Astrocyte (in vitro differentiated cells and primary cell): ENCODE results near the gene TMBIM1. TPM values are rescaled to one million over a fixed set of nuclear protein-coding genes. Genes with fewer than 3 reads are reported as not detected.

Experiments
- DNase-seq: peaks from one replicate; pipeline ENCODE4 v3.0.0-alpha.2; 2010; ENCODE audit warnings: low read depth
- FAIRE-seq: peaks from 2 replicates; lab custom pipeline; 2011; peaks lifted over from hg19 to GRCh38; lab: Jason Lieb, UNC
- H2AFZ ChIP-seq: 2 replicates; pipeline ENCODE4 v1.6.0; 2012; ENCODE audit warnings: low read depth, low read length, inconsistent platforms
- H3K27ac ChIP-seq: 2 replicates; pipeline ENCODE4 v1.5.1; 2011; ENCODE audit warnings: low read depth, low read length, inconsistent platforms
- H3K27me3 ChIP-seq: 2 replicates; pipeline ENCODE4 v1.6.0; 2011; ENCODE audit warnings: low read length, inconsistent platforms; ENCODE audit not compliant: insufficient read depth
- H3K36me3 ChIP-seq: 2 replicates; pipeline ENCODE4 v1.5.1; 2011; ENCODE audit warnings: low read length, inconsistent platforms; ENCODE audit not compliant: insufficient read depth
- H3K4me1 ChIP-seq: 2 replicates; pipeline ENCODE4 v1.5.1; 2011; ENCODE audit warnings: low read length, inconsistent platforms; ENCODE audit not compliant: insufficient read depth
- H3K4me2 ChIP-seq: 2 replicates; pipeline ENCODE4 v1.6.0; 2012; ENCODE audit warnings: low read length, inconsistent platforms
- H3K4me3 ChIP-seq: 2 replicates; pipeline ENCODE4 v1.5.1; 2011; ENCODE audit warnings: low read depth, mild to moderate bottlenecking, low read length, inconsistent platforms; ENCODE audit not compliant: insufficient read depth
- H3K79me2 ChIP-seq: 2 replicates; pipeline ENCODE4 v1.6.0; 2012; ENCODE audit warnings: mild to moderate bottlenecking, low read length, inconsistent platforms; ENCODE audit not compliant: insufficient read depth
- H3K9ac ChIP-seq: 2 replicates; pipeline ENCODE4 v1.6.0; 2012; ENCODE audit warnings: mild to moderate bottlenecking, low read length, inconsistent platforms
- H3K9me3 ChIP-seq: 2 replicates; pipeline ENCODE4 v1.5.1; 2012; ENCODE audit warnings: low read depth, mild to moderate bottlenecking, low read length, inconsistent platforms; ENCODE audit not compliant: insufficient read depth
- H4K20me1 ChIP-seq: 2 replicates; pipeline ENCODE4 v1.6.0; 2012; ENCODE audit warnings: low read length, inconsistent platforms; ENCODE audit not compliant: insufficient read depth
- H3K27ac Mint-ChIP-seq: one replicate; pipeline ENCODE4 v1.8.0; 2021; ENCODE audit warnings: mild to moderate bottlenecking, mixed read lengths; ENCODE audit not compliant: unreplicated experiment
- H3K27me3 Mint-ChIP-seq: one replicate; pipeline ENCODE4 v1.8.0; 2021; ENCODE audit warnings: low read depth, mixed read lengths; ENCODE audit not compliant: unreplicated experiment
- H3K36me3 Mint-ChIP-seq: one replicate; pipeline ENCODE4 v1.8.0; 2021; ENCODE audit warnings: low read depth, mixed read lengths; ENCODE audit not compliant: unreplicated experiment
- H3K4me1 Mint-ChIP-seq: one replicate; pipeline ENCODE4 v1.8.0; 2021; ENCODE audit warnings: low read depth, mixed read lengths; ENCODE audit not compliant: unreplicated experiment
- H3K4me3 Mint-ChIP-seq: one replicate; pipeline ENCODE4 v1.8.0; 2021; ENCODE audit warnings: mild to moderate bottlenecking, moderate library complexity, mixed read lengths; ENCODE audit not compliant: unreplicated experiment
- H3K9me3 Mint-ChIP-seq: one replicate; pipeline ENCODE4 v1.8.0; 2021; ENCODE audit warnings: mild to moderate bottlenecking, mixed read lengths; ENCODE audit not compliant: unreplicated experiment
- CTCF ChIP-seq: IDR thresholded peaks from 2 replicates; pipeline ENCODE4 v1.5.1; 2011; ENCODE audit warnings: low read depth, mild to moderate bottlenecking, inconsistent platforms, low read length, moderate library complexity; ENCODE audit not compliant: insufficient read depth
- EZH2 ChIP-seq: IDR thresholded peaks from 2 replicates; pipeline ENCODE4 v1.6.1; 2012; ENCODE audit warnings: mild to moderate bottlenecking, low read length, inconsistent platforms; ENCODE audit not compliant: insufficient read depth
- total RNA-seq: library from RNA; stranded (reverse); gene quantifications from 2 replicates; pipeline ENCODE4 v1.2.1, GENCODE V29; 2021

The TMBIM1 gene
- total RNA-seq, 1 donor from 2014 or later, result 37.2 TPM

- peaks cover 54% of the 10 kb centered on the region for H4K20me1 ChIP-seq
- peaks cover 82% of the 10 kb centered on the region for H3K36me3 ChIP-seq
- DNase-seq (no peak), FAIRE-seq (no peak)
- H3K9ac ChIP-seq, result no peak overlapping the region
- no peak overlapping the region for H3K4me3 ChIP-seq
- no peak overlapping the region for H3K4me2 ChIP-seq
- H3K4me1 Mint-ChIP-seq, result peaks cover 11% of the 10 kb centered on the region
- no peaks in the 10 kb centered on the region for H3K9me3 Mint-ChIP-seq
- H3K27ac Mint-ChIP-seq, result no peak overlapping the region
- TF ChIP-seq CTCF (no peak), EZH2 (no peak)
- H3K9me3 ChIP-seq, result no peaks in the 10 kb centered on the region
- no peaks in the 10 kb centered on the region for H3K27me3 Mint-ChIP-seq
- H3K36me3 Mint-ChIP-seq, result peaks cover 34% of the 10 kb centered on the region
- no peaks in the 10 kb centered on the region for H3K4me1 ChIP-seq
- peaks cover 53% of the 10 kb centered on the region for H3K79me2 ChIP-seq
- no peak overlapping the region for H3K27ac ChIP-seq
- H3K27me3 ChIP-seq, result no peaks in the 10 kb centered on the region
- no peak overlapping the region for H3K4me3 Mint-ChIP-seq
- no peak overlapping the region for H2AFZ ChIP-seq
Measured at GRCh38 chr2:218236829-218237228, 55.5 kb downstream of the TMBIM1 start.

DNA sequence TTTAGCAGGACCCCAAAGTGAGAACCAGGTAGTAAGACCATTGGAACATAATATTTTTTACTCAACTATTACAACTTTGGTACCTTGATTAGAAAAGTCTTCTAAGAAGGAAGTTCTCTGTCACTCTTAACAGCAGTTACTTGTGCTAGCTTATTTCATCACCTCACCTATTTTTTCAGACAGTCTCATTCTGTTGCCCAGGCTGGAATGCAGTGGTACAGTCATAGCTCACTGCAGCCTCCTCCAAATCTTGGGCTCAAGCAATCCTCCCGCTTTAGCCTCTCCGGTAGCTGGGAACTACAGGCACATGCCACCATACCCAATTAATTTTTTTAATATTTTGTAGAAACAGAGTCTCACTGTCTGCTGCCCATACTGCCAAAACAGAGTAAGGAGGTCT, 57.3 kb downstream of the TMBIM1 start:
- no peak overlapping the region for H3K27ac ChIP-seq
- no peak for FAIRE-seq
- Mint-ChIP-seq H3K27ac (no peak overlapping the region), H3K4me1 (peaks cover 27% of the 10 kb centered on the region), H3K9me3 (no peaks in the 10 kb centered on the region), H3K36me3 (peaks cover 40% of the 10 kb centered on the region), H3K27me3 (no peaks in the 10 kb centered on the region), H3K4me3 (no peak overlapping the region)
- no peaks in the 10 kb centered on the region for H3K9me3 ChIP-seq
- H4K20me1 ChIP-seq, result peaks cover 39% of the 10 kb centered on the region
- H3K4me2 ChIP-seq, result no peak overlapping the region
- peaks cover 83% of the 10 kb centered on the region for H3K36me3 ChIP-seq
- H2AFZ ChIP-seq, result no peak overlapping the region
- H3K9ac ChIP-seq, result no peak overlapping the region
- no peaks in the 10 kb centered on the region for H3K27me3 ChIP-seq
- peaks cover 57% of the 10 kb centered on the region for H3K79me2 ChIP-seq
- peaks cover 15% of the 10 kb centered on the region for H3K4me1 ChIP-seq
- TF ChIP-seq CTCF, result no peak
- no peak for TF ChIP-seq EZH2
- DNase-seq, result no peak
- no peak overlapping the region for H3K4me3 ChIP-seq

DNA sequence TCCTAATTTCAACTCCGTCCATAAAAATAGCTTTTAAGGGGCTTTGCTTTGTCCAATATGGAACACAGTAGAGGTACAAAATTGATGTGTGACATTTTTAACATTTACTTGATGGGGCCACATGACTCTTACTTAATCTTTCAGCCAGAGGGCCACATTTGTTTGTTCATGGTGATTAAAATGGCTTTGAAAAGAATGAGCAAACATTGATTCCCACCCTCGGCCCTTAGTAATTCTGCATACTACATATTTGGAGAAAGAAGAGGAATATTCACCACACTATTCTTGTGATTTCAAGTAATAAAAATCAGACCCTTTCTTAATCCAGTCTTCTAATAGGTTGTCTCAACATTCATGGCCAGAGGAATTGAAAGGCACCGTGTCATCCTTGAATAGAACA, 57.8 kb downstream of the TMBIM1 start:
- Mint-ChIP-seq H3K36me3 (peaks cover 40% of the 10 kb centered on the region), H3K4me3 (no peak overlapping the region), H3K9me3 (no peaks in the 10 kb centered on the region), H3K4me1 (peaks cover 27% of the 10 kb centered on the region), H3K27ac (no peak overlapping the region), H3K27me3 (no peaks in the 10 kb centered on the region)
- H3K4me2 ChIP-seq, result no peak overlapping the region
- peaks cover 57% of the 10 kb centered on the region for H3K79me2 ChIP-seq
- no peak overlapping the region for H3K9ac ChIP-seq
- no peak for TF ChIP-seq CTCF
- TF ChIP-seq EZH2, result no peak
- H3K4me1 ChIP-seq, result peaks cover 20% of the 10 kb centered on the region
- no peak overlapping the region for H3K4me3 ChIP-seq
- peaks cover 39% of the 10 kb centered on the region for H4K20me1 ChIP-seq
- no peak overlapping the region for H3K27ac ChIP-seq
- FAIRE-seq, result no peak
- no peak overlapping the region for H2AFZ ChIP-seq
- H3K27me3 ChIP-seq, result no peaks in the 10 kb centered on the region
- no peaks in the 10 kb centered on the region for H3K9me3 ChIP-seq
- H3K36me3 ChIP-seq, result peaks cover 83% of the 10 kb centered on the region
- DNase-seq, result no peak
